ENCODE measurements around the gene AKTIP. TPM values are rescaled to one million over a fixed set of nuclear protein-coding genes. Genes with fewer than 3 reads are reported as not detected.
"Not testable (repeated sequence)": the region's sequence is repeated elsewhere in the genome, so short reads cannot be mapped to it uniquely, and the experiment has no call there.

AKTIP gene
- polyA plus RNA-seq, 3 donors, result 40.1 to 50.7 (median 49.9) TPM

- DNase-seq, result no peak
These were observed 16.5 kb upstream of the AKTIP start for GRCh38 chr16:53519417-53520091.

DNA sequence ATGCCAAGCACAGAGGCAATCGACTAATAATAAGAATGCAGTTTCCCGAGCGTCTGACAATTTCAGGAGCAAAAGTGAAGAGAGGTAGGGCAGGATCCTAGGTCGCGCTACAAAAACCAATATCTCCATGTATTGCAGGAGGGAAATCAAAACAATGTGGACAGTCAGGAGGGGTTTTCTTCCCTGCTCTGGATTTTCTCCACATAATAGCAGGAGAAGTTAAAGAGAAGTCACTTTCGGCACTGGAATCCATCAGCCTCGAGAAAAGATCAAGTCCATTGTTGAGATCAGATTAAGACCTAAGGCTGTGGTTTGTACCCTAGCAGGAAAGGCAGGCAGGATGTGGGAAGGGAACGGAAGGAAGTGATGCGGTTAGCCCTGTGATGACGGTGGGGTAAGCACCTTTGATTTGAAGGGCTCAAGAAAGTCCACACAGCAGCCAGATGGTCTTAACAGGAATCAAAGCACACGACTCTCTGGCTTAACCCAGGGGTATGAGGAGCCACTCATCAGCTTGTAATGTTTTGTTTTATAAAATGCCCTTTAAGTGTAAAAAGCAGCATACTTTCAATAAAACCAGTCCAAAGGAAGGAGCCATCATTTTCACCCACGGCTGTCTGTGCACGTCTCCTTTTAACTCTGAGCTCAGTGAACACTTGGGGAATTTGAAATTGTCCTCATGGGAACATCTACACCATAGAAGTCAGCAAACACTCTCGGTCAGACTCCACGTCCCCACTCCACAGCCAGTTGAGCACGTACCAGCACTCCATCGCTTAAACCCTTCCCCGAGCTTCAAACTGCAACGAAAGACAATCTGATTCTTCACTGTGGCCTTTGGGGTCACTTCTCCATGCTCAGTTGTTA lies 15.8 kb upstream of the AKTIP start:
- DNase-seq, result no peak

- DNase-seq, result no peak
These were observed 14.8 kb upstream of the AKTIP start for GRCh38 chr16:53517851-53518250.

DNA sequence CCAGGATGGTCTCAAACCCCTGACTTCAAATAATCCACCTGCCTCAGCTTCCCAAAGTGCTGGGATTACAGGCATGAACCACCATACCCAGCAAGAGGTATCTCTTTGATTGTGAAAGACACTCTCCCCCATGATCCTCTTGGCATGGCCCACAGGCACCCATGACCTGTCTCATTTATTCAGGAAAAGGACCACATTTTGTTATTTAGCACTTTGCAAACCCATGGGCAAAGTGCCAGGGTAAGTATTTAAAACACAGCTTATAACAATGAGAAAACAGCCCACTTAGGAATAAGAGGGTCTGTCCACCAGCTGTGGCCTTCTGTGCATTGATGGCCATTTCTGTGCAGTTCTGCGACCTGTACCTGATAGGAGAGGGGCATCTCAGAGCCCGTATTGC lies 12.8 kb upstream of the AKTIP start:
- DNase-seq, result no peak

DNA sequence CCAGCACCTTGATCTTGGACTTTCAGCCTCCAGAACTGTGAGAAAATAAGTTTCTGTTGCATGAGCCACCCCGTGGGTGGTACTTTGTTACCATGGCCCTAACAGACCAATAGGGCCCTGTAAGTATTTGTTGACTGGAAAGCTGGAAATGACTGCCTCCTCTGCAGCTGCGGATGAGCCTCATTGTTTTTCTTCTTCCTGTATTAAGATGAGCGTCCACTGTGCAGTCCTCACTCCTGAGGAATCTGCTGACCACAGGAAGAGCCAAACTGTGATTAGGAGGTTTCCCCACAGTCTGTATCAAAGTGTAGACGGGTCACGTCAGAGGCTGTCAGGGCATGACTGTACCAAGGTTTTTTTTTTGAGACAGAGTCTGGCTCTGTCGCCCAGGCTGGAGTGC lies 12.2 kb upstream of the AKTIP start:
- no peak for DNase-seq

GRCh38 chr16:53512795-53513194 lies 9.8 kb upstream of the AKTIP start:
- not testable (repeated sequence) for DNase-seq

DNA sequence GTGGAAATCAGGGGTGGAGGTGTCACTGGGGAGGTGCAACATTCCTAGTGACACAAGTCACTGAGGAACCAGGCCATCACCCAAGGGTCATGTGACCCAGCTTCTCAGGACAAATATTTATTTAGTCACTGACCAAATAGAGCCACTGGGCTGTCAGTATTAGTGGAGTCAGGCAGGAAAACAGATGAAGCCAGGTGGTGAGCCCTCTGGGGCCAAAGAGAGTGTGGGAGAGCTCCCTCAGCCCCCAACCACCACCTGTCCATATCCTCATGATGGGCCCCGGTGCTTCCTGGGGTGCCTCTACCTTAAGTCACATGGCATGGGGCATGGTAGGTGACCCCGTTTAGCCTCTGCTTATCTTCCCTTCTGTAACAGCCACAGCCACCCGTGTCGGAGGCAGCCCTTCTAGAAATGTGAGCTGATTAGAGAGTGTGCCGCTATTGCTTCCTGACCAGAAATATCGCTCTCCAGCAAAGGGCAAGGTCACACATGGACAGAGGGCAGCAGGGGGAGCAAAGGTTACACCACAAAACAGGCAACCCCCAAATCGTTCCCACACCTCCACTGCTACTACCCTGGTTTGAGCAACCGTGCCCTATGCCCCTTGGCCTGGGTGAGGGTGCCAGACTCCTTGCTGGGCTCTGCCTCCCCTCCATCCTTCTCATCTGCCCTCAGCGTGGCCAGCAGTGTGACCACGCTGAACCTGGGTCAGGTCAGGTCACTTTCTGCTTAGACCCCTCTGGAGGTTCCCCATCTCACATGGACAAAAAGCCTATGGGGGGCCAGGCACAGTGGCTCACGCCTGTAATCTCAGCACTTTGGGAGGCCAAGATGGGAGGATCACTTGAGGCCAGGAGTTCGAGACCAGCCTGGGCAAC lies 8.6 kb upstream of the AKTIP start:
- DNase-seq, result no peak

DNA sequence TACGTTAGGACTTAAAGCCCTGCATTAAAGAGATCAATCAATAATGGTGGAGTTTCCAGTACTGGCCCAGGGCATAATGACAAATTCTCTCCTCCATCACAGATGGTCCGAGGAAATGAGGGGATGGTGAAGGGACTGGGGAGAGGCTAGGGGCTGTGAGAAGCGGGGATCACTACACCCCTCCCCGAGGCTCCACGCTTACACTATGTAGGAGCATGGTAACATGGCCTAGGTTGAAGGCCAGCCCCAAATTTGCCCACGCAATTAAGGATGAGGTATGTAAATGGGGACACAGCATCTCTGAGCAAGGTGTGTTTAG lies 8.0 kb upstream of the AKTIP start:
- DNase-seq, result no peak

DNA sequence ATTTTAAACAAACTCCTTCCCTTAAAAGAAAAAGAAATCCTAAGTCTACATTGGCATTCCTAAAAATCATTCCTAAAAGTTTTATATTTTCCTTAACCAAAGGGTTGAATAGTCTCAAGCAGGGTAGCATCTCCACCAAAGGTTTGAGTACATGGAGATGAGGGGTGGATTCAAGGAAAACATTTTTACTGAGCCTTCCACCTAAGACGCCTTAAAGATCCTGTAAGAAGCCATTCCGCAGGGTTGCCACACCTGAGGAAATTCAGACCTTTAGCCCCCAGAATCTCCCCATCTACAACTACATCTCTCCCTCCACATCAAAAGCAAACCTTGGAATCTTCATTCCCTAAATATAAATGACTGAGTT lies 7.7 kb upstream of the AKTIP start:
- no peak for DNase-seq

DNA sequence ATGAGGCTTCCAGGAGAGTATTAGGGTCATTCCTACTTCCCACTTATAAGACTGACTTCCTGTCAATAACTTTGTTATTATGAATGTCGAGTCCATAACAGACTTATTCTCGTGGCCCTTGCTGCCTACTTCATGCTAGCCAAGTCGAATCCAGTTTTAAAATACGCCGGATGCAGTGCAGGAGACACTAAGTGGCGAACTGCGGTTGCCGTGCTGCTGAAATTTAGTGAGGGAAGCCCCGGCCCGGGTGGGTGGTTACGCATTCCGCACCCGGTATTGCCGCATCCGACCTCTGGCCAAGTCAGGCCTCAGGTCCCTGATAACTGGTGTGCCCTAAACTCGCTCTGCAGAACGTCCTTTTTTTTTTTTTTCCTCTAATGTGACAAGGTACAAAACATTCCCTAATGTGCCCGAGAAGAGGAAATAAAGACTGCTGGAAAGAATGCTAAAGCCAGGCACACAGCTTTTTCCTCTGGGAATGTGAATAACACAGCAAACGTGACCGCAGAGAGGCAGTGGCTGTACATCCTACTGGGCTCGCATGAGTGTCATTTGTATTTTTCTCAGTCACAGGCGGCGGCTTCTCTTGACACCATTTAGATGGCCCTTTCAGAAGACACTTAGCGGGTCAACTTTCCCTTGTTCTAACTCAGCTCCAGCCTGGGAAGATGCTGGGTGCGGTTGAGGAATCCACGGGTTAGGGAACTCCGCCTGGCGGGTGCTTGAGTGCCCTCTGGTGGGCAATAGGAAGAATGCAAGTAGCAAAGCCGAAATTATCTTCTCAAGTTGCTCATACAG lies 7.1 kb upstream of the AKTIP start:
- peak; percentile 61 for DNase-seq

DNA sequence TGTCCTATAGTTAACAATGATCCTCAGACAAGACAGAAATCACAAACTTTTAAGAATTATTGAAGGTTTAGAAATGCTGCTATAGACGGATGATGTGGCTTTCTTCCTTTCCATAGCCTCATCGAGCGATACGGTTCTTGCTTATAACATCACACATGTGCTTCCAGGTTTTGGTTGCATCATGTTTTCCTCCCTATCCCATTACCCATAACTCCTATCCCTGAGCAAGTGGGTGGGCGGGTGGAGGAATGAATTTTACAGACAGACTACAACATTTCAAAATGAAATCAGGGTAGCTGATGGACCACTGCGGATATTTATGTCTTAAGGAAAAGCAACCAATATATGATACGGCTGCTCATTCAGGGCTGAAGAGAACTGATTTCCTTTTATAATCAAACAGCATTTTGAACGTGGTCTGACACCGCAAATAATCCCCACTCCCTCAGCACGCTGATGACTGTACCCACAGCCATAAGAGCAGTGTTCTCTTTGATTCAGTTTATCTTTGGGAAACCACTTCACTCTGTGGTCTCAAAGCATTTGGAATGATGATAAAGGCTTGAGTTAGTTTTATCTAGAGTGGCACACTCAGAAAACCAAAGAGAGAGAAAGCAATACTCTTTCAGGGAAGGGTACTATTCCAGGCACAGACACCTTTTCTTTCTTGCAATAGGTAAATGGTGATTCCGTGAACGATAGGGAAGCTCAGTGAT lies 4.6 kb upstream of the AKTIP start:
- DNase-seq, result no peak

DNA sequence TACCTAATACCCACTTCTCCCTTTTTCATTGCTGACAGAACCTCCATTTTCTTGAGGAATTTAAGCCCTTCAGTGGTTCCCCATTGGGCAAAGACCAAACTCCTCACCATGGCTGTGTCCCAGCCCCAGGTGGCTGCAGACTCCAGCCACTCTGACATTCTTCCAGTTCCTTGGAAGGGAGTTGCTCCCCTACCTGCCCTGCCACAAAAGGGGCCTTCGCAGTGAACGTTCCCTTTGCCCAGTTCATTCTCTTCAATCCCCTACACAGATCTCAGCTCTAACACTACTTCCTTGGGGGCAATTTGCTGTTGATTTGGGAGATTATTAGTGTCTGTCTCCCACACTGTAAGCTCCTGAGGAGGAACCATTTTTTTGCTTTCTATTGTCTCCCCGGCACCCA lies 3.2 kb upstream of the AKTIP start:
- DNase-seq, result no peak

DNA sequence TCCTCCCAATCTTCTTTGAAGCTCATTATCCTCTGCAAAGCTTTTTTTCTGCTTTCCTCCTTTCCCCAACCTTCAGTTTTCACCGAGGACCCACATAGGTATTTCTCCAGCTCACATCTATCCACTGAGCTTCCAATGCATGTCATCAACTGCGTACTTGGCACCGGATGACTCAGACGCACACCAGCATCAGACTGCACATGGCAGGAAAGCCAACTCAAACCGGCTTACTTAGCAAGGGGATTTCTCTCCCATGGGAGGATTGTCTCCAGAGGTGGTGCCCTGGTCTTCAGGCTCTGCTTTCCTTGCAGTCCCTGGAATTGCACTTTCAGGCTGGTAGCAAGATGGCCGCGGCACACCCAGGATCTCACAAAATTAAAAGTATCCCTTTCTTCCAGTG lies 1.7 kb upstream of the AKTIP start:
- no peak for DNase-seq

DNA sequence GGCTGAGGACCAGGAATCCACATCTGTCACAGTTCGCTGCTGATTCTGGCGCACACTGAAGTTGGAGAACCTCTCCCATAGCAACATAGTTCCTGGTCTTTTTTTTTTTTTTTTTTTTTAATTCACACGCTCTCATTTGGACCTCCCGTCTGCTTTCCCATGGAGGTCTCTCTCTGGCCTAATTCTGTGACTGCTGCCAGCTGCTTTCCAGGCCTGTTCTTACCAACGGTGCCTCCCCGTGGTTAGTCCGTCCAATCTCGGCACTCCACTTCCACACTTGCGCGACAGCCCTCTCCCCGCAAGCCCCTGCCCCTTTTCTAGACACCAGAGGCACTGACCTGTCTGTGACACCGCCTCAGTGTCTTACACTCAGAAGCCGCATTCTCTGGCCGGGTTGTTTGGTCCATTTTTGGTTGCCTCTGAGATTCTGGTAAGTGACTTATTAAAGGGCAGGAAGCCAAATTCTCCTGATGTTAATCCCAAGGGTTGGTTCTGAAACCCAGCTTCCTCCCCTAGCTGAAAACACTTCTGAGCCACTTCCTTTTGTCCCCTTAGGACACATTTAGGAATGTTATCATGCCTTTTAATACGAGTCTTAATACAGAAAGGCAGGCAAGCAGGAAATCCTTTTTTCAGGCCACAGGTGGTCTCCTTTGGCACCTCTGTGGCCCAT lies 1.1 kb upstream of the AKTIP start:
- peak; percentile 62 for DNase-seq

- DNase-seq, result peak; percentile 100
These were observed 388 bp upstream of the AKTIP start for GRCh38 chr16:53503270-53503923.

GRCh38 chr16:53501216-53501859 lies 1.7 kb downstream of the AKTIP start:
- DNase-seq, result no peak

GRCh38 chr16:53498984-53499383 lies 4.0 kb downstream of the AKTIP start:
- DNase-seq, result no peak

DNA sequence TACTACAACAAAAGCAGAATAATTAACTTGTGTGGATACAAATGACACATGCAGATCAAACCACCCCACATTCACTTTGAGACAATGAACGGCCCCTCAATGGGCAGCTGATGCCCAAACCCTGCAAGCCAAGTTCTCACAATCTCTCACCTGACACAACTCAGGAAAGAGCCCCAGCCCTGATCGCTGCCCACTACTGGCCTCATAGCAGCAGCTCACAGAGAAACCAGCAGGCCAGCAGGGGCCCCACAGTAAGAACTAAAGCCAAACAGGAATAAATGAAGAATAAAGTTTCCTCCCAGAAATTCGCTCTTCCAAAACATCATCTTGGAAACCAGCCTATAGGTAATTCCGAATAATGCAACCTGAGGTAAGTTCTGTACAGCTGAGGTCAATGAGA lies 7.7 kb downstream of the AKTIP start:
- DNase-seq, result no peak

- no peak for DNase-seq
These were observed 8.4 kb downstream of the AKTIP start for GRCh38 chr16:53494636-53495035.

GRCh38 chr16:53492503-53492902 lies 10.5 kb downstream of the AKTIP start:
- DNase-seq, result no peak
